ENCODE measurements around the gene SCG2. TPM values are rescaled to one million over a fixed set of nuclear protein-coding genes. Genes with fewer than 3 reads are reported as not detected.

SCG2 gene
- total RNA-seq, 1 experiment from 2014 or later = 0.11 TPM

DNA sequence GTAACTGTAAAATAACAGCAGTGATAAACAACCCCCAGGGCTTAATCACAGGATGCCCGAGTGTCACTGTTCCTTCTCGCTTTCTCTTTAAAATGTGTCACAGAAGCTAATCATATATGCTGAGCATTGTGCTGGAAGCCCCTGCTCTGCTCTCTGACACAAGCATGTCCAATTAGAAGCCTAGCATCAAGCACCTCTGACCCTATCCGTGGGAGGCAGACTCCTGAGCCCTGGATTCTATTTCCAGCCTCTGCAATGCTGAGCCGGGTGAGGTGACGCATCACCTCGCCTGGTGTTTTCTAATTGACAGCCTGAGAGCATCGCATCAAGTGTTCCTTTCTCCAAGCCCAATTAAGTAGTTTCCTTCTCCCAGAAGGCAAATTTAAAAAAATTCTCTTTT, 19.7 kb upstream of the SCG2 start (continued):
- no peak for TF ChIP-seq ARID4B (CRISPR knock-in tag; IDR thresholded peaks at IDR 0.05; ENCODE audit: borderline replicate concordance)
- no peak for TF ChIP-seq ZBTB21 (CRISPR knock-in tag; IDR thresholded peaks at IDR 0.05; ENCODE audit: borderline replicate concordance)
- TF ChIP-seq CBFB (CRISPR knock-in tag; IDR thresholded peaks at IDR 0.05; ENCODE audit: low read depth) = no peak

- ATAC-seq = no peak
- no peak overlapping the region for H3K4me3 Mint-ChIP-seq
- H3K36me3 Mint-ChIP-seq = no peaks in the 10 kb centered on the region
- CTCF ChIA-PET = interaction anchor here (0.7 kb wide), 1 partner anchor 72 kb away, joined by 3 read pairs; no protein-coding TSS in a partner anchor
- no peak overlapping the region for H3K27ac Mint-ChIP-seq
- peaks cover 23% of the 10 kb centered on the region for H3K4me1 Mint-ChIP-seq
- DNase-seq (ENCODE audit: low spot score) = no peak
- peaks cover 99% of the 10 kb centered on the region for H3K27me3 Mint-ChIP-seq (ENCODE audit: low read depth)
- POLR2A ChIA-PET = no interaction called here
- TF ChIP-seq CTCF (IDR thresholded peaks at IDR 0.05) (no peak), TEAD4 (CRISPR knock-in tag; IDR thresholded peaks at IDR 0.05) (no peak), NR1H2 (CRISPR knock-in tag; IDR thresholded peaks at IDR 0.05) (no peak), ARID4B (CRISPR knock-in tag; IDR thresholded peaks at IDR 0.05; ENCODE audit: borderline replicate concordance) (no peak), GTF2I (CRISPR knock-in tag; conservative IDR thresholded peaks at IDR 0.05) (no peak), CDX4 (CRISPR knock-in tag; IDR thresholded peaks at IDR 0.05; ENCODE audit: borderline replicate concordance) (no peak), ZNF317 (CRISPR knock-in tag; IDR thresholded peaks at IDR 0.05; ENCODE audit: borderline replicate concordance, low read depth) (no peak), SMAD4 (CRISPR knock-in tag; IDR thresholded peaks at IDR 0.05) (no peak), FOXJ3 (CRISPR knock-in tag; IDR thresholded peaks at IDR 0.05; ENCODE audit: borderline replicate concordance) (no peak)
- TF ChIP-seq, protein P1, sequence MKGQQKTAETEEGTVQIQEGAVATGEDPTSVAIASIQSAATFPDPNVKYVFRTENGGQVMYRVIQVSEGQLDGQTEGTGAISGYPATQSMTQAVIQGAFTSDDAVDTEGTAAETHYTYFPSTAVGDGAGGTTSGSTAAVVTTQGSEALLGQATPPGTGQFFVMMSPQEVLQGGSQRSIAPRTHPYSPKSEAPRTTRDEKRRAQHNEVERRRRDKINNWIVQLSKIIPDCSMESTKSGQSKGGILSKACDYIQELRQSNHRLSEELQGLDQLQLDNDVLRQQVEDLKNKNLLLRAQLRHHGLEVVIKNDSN (CRISPR knock-in tag; IDR thresholded peaks at IDR 0.05) = no peak
- TF ChIP-seq, protein P2, sequence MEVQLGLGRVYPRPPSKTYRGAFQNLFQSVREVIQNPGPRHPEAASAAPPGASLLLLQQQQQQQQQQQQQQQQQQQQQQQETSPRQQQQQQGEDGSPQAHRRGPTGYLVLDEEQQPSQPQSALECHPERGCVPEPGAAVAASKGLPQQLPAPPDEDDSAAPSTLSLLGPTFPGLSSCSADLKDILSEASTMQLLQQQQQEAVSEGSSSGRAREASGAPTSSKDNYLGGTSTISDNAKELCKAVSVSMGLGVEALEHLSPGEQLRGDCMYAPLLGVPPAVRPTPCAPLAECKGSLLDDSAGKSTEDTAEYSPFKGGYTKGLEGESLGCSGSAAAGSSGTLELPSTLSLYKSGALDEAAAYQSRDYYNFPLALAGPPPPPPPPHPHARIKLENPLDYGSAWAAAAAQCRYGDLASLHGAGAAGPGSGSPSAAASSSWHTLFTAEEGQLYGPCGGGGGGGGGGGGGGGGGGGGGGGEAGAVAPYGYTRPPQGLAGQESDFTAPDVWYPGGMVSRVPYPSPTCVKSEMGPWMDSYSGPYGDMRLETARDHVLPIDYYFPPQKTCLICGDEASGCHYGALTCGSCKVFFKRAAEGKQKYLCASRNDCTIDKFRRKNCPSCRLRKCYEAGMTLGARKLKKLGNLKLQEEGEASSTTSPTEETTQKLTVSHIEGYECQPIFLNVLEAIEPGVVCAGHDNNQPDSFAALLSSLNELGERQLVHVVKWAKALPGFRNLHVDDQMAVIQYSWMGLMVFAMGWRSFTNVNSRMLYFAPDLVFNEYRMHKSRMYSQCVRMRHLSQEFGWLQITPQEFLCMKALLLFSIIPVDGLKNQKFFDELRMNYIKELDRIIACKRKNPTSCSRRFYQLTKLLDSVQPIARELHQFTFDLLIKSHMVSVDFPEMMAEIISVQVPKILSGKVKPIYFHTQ (CRISPR knock-in tag; IDR thresholded peaks at IDR 0.05) = no peak
- no peaks in the 10 kb centered on the region for H3K9me3 Mint-ChIP-seq
These were observed 17.4 kb upstream of the SCG2 start for GRCh38 chr2:223619486-223620129.
